GM19023 (cell line): ENCODE measurements around the gene NGEF.

Experiments
- ATAC-seq: cut with Tn5 transposase; IDR thresholded peaks from one replicate; pipeline ENCODE4 v1.9.1; 2021; ENCODE audit warnings: mild to moderate bottlenecking, moderate library complexity; ENCODE audit not compliant: unreplicated experiment

The NGEF gene

GRCh38 chr2:233044974-233045605, 32.0 kb upstream of the NGEF start:
- ATAC-seq: no peak

DNA sequence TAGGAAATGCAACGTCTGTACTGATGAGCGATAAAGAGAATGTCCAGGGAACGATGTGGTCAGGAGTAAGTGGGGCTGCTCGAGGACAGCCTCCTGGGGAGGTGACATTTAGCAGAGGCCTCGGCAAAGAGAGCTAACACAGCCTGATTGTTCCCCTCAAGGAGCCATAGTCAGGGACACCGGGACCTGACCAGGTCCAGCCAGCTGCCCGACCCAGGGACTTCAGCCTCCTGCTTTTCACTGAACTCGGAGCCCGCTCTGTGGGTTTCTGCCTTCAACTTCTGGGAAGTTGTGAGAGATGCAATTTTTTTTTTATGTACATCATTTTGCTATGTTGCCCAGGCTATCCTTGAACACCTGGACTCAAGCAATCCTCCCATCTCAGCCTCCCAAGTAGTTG, 29.5 kb upstream of the NGEF start:
- ATAC-seq: no peak

DNA sequence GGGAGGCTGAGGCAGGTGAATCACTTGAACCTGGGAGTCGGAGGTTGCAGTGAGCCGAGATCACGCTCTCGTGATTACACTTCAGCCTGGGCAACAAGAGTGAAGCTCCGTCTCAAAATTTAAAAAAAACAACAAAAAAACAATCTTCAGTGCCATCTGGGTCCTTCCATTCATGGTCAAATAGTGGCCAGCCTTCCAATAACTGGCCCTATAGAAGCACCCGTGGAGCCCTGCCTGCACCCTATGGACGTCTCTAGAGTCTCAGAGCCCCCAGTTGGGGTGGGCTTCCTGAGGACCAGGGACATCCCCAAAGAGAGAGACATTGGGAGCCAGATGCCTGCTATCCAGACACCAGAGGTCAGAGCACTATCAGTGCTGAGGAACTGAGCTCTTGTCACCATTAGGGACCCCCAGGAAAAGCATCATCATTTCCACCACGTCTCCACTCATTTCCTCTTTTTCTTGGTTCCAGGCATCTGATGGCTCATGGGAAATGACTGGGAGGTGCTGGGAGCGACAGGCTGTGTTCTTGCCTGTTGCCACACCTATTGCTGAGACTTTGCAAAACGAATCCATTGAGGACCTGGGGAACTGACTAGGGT, 28.8 kb upstream of the NGEF start:
- no peak for ATAC-seq

- ATAC-seq: no peak
These were observed 27.5 kb upstream of the NGEF start for GRCh38 chr2:233040571-233040970.

DNA sequence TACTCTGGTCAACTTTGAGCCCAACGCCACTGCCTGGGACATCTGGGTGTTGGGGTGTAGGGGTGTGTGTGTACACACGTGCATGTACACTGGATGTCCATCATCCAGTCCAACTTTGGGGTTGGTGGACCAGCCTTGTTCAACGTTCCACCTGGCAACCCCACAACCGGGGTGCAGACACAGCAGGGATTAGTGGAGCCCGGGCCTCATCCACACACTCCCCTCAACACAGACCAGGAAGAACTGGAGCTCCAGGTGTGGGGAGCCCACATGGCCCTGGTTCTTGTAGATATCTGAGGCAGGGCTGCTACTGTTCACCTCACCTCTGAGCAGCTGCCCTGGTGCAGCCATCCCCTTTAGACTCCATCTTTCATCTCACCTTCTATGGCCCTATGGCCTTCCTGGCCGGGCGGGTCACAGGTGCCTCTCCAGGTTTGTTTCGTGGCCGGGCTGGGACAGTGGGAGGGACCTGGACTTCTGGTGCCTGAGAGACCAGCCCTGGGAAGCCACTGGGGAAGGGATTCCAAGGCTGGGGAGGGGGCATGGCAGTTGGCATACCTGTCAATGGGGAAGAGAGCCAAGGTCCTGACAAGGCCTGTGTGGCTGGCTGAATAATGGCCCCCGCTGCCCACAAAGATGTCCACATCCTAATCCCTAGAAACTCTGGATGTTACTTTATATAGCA, 26.9 kb upstream of the NGEF start:
- no peak for ATAC-seq

- no peak for ATAC-seq
These were observed 26.3 kb upstream of the NGEF start for GRCh38 chr2:233039212-233039845.

DNA sequence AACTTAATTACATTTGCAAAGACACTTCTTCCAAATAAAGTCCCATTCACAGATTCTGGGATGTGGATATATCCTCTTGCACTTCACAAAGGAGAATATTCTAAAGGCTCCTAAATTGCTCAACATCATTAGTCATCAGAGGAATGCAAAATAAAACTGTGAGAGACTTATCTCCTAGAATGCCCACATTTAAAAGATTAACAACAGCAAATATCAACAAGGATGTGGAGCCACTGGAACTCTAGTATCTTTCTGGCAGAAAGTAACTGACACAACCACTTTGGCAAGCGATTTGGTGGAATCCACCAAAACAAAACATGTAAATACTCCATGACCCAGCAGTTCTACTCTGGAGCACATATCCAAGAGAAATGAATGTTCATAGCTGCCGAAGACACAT, 24.0 kb upstream of the NGEF start:
- ATAC-seq: no peak

- no peak for ATAC-seq
These were observed 23.2 kb upstream of the NGEF start for GRCh38 chr2:233036162-233036838.

DNA sequence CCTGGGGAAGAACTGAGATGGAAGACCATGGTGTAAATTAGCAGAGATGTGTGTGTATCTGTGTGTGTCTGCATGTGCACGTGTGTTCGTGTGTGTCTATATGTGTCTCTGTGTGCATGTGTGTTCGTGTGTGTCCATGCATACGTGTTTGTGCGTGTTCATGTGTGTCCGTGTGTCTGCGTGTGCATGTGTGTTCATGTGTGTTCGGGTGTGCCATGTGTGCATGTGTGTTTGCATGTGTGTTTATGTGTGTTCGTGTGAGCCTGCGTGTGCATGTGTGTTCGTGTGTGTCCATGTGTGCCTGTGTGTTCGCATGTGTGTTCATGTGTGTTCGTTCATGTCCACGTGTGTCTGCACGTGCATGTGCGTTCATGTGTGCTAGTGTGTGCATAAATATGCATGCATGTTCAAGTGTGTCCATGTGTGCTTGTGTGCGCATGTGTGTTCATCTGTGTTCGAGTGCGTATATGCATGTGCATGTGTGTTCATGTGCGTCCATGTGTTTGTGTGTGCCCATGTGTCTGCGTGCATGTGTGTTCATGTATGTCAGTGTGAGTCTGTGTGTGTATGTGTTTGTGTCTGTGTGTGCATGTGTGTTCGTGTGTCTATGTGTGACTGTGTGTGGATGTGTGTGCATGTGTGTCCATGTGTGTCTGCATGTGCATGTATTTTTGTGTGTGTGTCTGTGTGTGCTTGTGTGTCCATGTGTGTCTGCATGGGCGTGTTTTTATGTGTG, 22.5 kb upstream of the NGEF start:
- no peak for ATAC-seq

GRCh38 chr2:233034091-233034882, 21.2 kb upstream of the NGEF start:
- no peak for ATAC-seq

DNA sequence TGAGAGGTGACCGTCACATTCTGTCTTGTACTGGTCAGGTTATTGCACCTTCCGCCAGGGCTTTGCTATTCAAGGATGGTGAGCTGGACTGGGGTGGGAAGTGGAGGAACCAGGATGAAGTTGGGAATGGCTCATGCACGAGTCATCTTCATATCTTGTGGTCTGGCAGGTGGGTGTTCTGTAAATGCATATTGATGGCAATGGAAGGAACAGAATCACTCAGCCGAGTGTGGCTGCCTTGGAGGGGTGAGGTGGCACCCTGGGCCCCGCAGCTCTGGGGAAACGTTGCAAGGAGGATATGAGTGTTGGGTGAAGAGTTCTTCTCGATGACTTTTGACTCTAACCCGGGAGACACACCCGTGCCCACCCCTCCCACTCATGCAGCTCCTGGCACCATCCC, 20.6 kb upstream of the NGEF start:
- ATAC-seq: no peak

- no peak for ATAC-seq
These were observed 19.7 kb upstream of the NGEF start, which contains the start of gene NEU2 for GRCh38 chr2:233032551-233033320. TSS of gene NEU2 (plus strand) at chr2:233032672. CDS start at chr2:233032672, 0 bp downstream.

DNA sequence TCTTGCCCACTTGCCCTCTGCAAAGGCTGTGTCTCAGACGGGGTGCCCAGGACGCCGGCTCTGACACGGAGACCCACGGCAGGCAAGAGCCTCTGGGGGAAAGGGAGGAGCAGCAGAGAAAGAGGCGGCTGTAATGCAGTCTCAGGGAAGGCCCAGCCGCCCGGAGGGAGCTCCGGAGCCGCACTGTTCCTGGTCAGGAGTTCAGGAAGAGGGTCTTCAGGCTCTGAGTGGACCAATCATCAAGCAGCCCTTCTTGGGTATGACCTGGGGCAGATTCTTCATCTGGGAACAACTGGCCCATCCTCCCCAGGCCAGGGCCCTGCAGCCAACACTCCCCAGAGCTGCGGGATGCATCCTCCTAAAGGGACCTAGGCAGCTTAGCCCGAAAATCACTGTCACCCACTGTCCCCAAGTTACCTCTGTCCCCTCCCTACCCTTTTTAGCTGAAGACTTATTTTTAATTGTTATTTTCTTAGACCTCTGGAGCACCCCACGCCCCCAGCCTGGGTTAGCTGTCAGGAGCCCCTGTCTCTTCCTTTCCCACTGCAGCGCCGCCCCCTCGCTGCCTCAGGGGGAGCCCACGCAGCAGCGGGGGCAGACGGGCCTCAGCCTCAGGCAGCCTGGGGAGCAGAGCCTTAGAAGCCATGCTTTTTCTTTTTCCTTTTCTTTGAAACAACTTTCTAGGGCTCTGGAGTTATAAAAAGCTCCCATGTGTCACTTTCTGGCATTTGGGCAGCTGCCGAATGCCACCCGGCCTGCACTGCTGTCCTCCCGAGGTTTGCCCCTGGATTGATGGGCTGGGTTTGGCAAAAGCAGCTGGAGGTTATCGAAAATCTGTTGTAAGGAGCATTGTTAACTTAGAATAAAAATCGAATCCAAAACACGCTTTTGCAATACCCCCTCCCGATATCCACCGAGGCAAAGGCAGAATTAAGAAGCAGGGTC, 18.8 kb upstream of the NGEF start:
- ATAC-seq: no peak

DNA sequence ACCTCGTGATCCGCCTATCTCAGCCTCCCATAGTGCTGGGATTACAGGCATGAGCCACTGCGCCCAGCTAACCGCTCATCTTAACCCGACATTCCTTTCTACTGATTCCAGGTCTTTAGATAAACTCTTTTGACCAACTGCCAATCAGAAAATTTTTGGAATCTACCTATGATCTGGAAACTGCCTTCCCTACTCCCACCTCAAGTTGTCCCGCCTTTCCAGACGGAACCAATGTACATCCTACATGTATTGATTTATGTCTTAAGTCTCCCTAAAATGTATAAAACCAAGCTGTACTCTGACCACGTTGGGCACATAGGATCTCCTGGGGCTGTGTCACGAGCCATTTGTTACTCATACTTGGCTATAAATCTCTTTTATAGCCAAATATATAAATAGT, 16.3 kb upstream of the NGEF start:
- no peak for ATAC-seq

DNA sequence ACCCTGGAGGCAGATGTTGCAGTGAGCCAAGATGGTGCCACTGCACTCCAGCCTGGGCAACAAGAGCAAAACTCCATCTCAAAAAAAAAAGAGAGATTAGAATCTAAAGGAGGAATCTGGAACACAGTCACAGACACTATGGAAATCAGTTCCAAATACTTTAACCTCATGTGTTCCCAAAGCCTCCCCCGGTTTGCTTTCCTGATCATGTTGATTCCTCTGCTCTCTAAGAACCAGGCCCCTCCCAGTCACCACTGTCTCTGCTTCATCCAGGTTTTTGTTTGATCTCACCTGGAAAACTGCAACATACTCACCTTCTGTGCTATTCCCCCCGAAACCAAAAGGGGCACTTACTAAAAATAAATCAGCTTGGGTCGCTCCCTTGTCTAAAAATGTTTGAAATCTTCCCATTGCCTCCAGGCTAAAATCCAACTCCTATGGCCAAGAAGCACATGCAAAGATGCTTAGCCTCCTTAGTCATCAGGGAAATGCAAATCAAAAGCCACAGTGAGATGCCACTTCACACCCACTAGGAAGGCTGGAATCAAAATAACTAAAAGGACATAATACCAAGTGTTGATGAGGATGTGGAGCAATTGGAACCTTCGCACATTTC, 13.2 kb upstream of the NGEF start:
- ATAC-seq: no peak

- ATAC-seq: no peak
These were observed 12.7 kb upstream of the NGEF start for GRCh38 chr2:233025706-233026105.

DNA sequence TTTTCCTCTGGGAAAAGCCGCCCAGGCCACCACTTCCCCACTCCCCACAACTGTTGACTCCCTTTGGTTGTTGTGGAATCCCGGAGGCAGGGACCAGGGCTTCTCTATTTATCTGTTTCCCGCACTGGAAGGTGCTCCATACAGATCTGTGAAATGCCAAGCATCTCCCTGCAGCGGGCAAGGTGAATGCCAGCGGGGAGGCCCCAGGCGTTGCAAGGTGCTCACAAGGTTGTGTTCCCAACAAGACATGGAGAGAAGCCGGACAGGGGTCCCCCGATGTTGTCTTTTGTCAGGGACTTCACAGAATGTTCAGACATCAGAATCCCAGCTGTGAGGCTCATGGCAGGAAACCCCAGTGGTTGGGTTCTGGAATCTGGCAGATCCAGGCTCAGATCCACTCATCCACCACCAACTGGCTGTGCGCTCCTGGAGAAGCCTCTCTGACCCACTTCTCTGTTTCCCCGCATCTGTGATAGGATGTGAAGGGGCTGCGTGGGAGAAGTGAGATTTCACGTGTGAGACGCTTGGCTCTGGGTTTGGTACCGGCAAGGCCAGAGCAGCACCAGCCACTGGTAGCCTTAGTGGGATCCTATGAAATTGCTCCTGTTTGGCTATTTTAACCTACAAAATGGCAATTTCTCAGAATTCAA, 10.8 kb upstream of the NGEF start:
- ATAC-seq: no peak
